ENCODE measurements around the gene SRGAP2B.
"Not testable (repeated sequence)": the region's sequence is repeated elsewhere in the genome, so short reads cannot be mapped to it uniquely, and the experiment has no call there.

DNA sequence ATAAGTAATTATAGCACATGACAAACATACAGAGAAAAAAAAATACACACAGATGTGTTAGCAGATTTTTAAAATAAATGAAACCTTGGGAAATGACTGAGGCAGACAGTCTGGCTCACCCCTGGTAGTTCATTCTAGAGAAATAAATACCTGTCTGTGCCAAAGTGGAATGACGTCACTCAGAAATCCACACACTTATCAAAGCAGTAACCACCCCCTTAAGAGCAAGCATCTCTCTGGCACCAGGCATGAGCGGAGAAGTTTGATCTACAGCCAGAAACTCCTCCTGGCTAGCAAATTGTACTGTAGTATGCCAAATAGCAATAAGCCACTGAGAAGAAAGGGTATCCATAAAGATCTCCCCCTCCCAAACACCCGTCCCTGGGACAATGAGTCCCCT is 131.6 kb downstream of the SRGAP2B start:
- TF ChIP-seq, protein P1, sequence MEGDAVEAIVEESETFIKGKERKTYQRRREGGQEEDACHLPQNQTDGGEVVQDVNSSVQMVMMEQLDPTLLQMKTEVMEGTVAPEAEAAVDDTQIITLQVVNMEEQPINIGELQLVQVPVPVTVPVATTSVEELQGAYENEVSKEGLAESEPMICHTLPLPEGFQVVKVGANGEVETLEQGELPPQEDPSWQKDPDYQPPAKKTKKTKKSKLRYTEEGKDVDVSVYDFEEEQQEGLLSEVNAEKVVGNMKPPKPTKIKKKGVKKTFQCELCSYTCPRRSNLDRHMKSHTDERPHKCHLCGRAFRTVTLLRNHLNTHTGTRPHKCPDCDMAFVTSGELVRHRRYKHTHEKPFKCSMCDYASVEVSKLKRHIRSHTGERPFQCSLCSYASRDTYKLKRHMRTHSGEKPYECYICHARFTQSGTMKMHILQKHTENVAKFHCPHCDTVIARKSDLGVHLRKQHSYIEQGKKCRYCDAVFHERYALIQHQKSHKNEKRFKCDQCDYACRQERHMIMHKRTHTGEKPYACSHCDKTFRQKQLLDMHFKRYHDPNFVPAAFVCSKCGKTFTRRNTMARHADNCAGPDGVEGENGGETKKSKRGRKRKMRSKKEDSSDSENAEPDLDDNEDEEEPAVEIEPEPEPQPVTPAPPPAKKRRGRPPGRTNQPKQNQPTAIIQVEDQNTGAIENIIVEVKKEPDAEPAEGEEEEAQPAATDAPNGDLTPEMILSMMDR (IDR thresholded peaks at IDR 0.05): not testable (repeated sequence)
- not testable (repeated sequence) for TF ChIP-seq POLR2A (IDR thresholded peaks at IDR 0.05; ENCODE audit: low read depth); POLR2AphosphoS5 (IDR thresholded peaks at IDR 0.05); EP300 (IDR thresholded peaks at IDR 0.05)

Data from esophagus muscularis mucosa (tissue), 4 donors.